GM21360 (cell line): Measurements from ENCODE around the gene PLCH2.
"Not testable (repeated sequence)": the region's sequence is repeated elsewhere in the genome, so short reads cannot be mapped to it uniquely, and the experiment has no call there.

Experiments
- ATAC-seq: cut with Tn5 transposase; IDR thresholded peaks from one replicate; pipeline ENCODE4 v1.9.1; 2021; ENCODE audit warnings: mild to moderate bottlenecking, moderate library complexity; ENCODE audit not compliant: unreplicated experiment

PLCH2 gene

DNA sequence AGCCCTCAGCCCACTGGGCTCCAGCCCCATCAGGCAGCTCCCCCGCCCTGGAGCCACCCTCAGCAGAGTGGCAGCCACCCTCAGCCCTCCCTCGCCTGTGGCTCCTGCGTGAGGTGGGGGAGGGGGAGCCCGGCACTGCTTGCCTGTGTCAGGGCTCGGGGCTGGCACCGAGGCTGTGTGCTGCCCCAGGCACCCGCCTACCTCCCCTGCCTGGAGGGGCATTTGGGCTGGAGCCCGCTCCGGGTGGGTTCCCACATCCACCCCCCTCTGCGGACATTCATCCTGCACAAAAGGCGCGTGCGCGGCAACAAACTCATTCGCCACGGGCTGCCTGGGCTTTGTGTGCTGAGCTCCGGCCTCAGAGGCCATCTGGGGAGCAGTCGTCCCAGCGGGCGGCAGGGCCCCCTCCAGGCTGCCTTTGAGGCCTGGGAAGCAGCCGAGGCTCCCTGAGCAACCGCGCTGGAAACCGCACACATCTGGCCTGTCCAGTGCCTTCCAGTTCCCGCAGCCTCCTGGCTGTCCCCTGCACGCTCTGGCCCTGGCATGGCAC lies 67.5 kb downstream of the PLCH2 start:
- no peak for ATAC-seq

DNA sequence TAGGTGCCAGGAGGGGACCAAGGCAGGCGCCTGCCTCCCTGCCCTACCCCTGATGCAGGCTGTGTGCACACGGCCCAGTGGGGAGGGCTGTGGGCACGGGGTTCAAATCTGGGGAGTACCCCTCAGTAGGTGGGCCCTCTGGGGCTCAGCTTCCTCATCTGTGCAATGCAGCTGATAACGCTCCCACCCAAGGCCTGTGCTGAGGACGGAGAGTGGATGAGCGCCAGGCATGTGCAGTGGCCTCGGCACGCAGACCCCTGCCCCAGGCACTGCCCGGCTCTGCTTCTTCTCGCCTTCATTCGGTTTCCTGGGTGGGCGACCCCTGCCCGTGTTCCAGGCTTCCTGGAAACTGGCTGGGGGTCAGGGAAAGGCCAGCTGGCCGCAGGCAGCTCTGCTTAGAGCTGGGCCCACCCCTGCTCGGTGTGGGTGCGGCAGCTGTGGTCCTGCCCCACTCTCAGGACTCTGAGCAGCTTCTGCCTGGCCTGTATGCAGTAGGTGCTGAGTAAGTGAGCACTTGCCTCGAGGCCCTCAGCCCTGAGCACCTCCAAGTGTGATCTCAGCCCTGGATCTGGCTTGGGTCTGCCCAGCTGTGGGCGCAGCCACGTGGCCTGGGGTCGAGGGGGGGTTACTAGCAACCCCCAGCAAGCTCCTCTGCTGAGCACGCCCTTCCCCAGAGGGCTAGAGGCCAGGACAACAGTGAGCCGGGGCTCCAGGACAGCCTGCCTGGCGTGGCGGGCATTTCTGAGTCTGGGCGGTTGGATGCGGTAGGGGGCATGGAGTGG lies 68.2 kb downstream of the PLCH2 start:
- ATAC-seq, result no peak

DNA sequence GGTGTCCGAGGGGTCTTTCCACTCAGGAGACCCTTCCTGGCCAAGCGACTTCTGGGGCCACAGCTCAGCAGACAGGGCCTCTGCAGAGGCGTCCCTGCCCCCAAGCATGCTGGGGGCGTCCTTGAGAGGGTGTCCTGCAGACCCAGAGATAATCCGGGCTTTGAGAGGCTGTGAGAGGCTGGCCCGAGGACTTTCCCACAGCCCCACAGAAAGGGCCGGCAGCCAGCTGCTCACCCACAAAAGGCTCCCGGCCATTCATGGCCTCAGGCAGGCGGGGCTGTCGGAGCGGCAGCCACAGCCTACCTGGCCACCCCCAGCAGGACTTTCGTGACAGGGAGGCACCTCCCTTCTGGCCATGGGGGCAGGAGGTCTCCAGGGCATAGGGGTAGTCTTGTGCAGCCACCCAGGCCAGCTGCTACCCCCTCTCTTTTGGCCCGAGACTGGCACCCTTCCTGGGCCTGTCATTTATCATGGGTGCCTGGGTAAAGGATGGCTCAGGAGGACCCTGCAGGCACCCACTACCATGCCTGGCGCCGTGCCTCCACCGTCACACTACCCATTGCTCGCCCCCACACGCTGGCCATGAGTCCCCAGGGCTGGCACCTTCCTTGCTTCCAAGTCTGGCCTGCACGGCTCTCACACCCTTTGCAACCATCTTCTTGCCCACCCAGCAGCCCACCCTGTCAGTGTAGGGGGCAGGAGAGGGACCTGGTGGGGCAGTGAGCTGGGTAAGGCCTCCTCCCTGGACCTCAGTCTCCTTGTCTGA lies 69.0 kb downstream of the PLCH2 start:
- no peak for ATAC-seq

DNA sequence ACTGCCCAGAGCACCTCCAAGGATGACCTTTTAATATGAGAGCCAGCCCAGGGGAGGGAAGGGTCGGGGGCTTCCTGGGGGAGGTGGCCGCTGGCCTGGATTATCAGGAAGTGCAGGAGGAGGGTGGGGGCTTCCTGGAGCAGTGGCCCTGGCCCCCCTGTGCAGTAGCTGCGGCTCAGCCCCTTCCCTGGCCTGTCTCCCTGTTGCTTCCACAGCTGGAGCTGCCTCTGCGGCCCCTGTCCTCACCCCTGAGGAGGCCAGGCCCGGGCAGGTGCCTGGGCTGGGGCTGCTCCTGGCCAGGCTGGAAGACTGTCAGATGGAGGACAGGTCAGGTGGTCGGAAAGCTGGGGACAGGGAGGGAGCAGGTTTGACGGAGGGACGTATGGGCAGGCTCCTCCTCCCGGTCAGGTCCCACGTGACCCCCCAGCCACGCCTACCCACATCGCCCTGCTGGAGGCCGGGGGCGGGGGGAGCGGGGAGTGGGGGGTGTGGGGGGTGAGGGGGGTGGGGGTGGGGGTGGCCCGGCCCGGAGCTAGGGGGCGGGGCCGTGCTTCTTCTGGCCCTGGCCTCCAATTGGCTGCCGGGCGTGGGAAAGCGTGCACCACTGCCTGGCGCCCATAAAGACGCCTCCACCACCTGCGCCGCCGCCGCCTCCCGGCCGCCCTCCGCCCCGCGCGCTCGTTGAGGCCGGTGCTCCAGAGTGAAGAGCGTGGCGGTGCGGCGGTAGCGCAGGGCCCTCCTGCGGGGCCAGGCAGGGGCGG lies 69.8 kb downstream of the PLCH2 start:
- peak; percentile 35 for ATAC-seq

DNA sequence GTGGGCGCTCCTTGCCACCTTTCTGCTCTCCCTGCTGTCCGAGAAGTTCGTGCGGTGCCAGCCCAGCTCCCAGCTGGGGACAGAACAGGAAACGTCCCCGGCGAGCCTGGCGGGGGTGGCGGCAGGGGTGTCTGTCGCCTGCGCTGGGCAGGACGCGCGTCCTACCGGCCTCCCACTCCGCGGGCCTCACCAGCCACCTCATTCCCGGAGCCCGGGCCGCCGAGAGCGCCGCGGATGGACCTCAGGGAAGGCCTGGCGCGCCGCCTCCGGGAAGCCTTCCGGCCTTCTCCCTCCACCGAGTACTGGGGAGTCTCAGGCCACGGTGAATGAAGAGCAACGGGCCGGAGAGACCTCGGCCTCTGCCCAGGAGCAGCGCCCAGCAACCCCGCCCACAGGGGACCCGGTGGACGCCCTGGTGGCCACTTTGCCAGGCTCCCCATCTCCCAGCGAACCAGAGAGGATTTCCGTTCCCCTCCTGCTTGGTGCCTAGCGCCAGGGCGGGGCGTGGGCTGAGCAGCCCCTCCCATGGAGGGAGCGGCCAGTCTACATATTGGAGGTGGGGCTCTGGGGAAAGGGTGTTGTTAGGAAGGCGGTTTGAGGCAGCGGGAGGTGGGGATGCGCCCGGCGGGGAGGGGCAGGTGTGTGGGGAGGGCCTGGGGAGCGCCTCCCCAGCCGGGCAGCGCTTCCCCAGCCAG lies 70.6 kb downstream of the PLCH2 start:
- ATAC-seq, result peak; percentile 24

DNA sequence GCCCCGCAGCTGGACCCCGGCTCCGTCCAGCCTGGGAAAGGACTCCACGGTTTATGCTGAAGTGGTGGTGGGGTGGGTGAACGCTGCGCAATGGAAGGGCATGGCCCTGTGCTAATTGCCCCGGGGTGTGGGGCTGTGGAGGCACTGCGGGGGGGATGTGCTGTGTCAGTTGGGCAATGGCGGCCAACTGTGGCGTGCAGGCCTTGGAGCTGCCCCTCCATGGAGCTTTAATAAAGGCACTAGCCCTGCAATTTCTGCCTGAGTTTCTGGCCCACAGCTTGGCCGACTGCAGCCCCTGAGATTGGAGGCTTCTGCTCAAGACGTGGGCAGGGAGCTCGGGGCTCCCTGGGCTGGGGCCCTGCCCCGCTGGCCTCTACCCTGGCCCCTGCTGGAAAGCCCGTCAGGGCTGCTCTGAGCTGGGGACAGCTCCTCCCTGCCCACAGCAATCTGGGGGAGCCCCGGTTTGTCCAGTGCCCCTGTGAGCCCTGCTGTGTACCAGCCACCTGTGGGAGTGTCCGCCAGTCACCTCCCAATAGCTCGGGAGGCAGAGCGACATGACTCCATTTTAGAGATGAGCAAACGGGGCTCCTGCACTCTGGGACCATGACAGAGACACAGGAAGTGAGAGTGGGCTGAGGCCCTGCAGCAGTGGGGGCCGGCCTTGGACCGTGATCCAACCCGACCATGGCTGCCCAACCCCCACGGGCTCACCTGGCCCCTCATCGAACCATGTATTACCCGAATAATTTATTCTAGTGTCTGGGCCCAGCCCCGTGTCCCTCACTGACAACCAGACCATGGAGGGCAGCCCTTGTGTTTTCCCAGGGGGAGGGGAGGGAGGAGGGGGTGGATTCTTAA lies 71.3 kb downstream of the PLCH2 start:
- no peak for ATAC-seq

DNA sequence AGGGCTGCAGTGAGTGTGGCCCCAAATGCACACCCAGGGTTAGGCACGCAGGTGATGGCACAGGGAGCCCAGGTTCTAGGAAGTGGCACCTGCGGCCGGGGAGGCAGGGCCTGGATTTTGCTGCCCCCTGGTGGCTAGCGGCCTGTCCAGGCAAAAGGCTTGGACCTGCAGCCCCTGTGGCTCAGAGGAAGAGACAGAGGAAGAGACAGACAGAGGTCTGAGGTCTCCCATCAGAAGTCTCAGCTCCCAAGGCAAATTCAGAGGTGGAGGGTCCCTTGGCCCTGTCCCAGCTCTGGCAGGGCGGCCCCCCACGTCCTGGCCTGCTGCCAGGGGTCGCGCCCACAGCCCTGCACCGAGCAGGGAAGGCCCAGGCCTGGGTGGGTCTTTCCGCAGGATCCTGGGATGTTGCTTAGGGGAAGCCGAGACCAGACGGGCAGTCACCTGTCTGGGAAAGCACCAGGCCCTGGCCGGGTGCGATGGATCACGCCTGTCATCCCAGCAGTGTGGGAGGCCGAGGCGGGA lies 72.0 kb downstream of the PLCH2 start:
- ATAC-seq, result no peak

DNA sequence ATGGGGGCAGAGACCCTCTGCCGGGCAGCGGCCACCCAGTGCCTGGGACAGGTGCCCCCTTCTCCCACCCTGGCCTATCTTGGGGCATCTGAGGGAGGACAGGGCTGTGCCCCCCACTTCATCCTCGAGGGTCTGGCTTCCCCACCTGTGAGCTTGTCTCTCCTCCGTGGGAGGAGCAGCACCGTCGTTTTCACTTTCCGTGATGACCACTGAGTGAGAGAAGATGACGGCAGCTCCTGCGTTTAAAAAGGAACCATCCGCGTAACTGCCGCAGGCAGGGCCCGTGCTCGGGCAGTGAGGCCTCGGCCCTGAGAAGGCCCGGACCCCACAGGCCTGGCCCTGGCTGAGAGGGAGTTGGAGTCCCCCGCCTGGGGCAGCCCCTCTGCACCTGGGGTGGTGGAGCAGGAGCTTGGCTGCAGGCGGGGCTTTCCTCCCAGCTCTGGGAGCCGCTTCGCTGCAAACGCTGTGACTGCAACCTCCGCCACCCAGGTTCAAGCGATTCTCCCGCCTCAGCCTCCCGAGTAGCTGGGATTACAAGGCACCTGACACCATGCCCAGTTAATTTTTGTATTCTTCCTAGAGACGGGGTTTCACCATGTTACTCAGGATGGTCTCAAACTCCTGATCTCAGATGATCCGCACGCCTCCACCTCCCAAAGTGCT lies 73.4 kb downstream of the PLCH2 start:
- not testable (repeated sequence) for ATAC-seq

DNA sequence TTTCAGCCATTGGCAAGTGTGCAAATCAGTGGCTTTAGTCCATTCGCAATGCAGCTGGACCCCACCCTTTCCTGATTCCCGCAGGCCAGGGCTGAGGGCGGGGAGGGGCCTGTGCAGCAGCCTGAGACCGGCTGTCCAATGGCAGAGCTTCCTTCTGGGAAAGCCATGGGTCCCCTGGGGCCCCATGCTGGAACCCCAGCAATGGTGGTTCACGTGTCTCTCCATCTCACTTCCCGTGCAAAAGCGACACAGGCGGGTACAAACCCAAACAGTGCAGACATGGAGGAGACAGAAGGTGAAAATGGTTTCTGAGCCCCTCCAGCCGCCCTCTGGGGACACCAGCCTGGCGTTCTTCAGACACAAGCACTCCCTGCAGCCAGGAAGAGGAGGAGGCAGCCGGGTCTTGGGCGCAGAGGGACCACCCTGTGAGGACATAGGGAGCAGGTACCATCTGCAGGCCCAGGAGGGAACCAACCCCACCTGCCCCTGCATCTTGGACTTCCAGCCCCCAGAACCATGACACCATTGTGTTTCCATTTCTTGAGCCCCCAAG lies 74.3 kb downstream of the PLCH2 start:
- not testable (repeated sequence) for ATAC-seq

DNA sequence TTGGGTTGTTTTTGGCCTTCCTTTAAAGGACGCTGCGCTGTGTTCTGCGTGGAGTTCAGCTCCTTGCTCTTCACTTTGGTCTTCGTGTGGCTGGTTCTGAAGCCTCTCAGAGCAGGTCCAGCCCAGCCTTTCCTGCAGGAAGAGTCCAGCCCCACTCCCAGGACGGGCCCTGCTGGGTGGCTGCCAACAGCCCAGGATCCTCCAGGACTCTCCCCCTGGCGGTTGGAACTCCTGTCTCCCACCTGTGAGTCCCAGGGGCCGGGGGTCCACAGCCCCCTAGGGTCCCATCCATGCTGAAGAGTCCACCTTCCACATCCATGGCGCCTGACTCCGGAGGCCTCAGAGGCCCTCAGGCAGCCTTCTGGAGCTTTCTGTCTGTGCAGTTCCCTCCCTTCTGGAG lies 75.5 kb downstream of the PLCH2 start:
- ATAC-seq, result not testable (repeated sequence)

DNA sequence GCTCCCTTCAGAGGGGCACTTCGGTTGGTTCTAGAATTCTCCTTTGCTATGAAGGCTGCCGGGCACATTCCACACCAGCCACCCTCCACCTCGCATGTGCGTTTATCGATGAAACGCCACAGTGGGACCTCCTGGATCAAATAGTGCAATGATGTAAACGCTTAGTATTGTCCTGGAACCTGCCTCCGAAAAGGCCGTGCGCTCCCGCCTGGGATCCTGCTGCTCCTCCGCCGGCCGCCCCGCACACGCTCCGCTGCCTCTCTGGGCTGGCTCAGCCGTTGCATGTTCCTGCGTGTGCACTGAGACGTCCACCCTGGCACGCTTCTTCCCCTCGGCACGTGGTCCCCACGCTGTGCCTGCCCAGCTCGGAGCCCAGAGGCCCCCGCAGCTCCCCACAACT lies 76.1 kb downstream of the PLCH2 start:
- ATAC-seq, result no peak

DNA sequence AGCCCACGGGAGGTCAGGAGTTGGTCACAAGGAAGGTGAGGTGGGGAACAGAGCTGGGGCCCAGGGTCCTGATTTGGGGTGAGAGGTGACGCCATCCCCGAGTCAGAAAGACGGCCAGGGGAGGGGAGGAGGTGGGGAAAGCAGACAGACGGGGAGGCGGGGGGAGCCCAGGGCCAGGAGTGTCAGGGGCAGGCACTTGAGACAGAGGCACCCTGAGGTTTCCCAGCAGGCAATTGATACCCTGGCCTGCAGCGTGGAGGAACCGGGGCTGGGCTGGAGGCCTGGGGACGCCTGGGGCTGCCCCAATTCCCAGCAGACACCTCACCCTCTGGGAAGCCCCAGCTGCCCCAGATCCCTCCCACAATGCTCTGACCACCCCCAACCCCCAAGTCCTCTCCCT lies 77.0 kb downstream of the PLCH2 start:
- ATAC-seq, result not testable (repeated sequence)

DNA sequence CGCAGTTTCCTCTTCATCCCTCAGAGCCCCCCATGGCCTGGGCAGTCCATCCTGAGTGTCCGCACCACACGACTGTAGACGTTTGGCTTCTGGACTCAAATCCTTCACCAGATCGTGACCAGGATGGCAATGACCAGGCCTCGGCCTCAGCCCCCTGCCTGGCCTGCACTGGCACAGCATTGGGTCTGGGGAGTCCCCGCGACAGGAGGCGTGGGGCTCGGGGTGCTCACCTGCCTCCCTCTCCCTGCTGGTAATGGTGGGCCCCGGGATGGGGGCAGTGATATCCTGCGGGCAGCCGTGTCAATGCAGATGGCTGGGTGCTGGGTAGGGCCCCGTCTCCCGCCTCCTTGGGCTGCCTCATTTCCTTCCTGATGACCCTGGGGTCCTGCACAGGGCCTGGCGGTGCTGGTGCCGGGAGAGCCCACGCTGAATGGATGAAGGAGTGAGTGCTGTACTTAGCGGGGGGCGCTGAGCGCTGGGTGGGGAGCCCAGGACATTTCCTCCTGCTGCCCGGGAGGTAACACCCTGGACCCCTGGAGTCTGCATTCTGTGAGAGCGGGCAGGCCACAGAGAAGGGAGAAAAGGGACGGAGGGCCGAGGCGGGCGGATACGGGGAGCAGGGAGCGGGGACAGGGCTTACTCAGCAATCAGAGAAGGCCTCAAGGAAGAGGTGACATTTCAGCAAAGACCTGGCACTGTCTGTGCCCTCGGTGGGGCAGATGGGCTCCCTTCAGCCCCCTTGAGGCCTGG lies 78.0 kb downstream of the PLCH2 start:
- ATAC-seq, result no peak

DNA sequence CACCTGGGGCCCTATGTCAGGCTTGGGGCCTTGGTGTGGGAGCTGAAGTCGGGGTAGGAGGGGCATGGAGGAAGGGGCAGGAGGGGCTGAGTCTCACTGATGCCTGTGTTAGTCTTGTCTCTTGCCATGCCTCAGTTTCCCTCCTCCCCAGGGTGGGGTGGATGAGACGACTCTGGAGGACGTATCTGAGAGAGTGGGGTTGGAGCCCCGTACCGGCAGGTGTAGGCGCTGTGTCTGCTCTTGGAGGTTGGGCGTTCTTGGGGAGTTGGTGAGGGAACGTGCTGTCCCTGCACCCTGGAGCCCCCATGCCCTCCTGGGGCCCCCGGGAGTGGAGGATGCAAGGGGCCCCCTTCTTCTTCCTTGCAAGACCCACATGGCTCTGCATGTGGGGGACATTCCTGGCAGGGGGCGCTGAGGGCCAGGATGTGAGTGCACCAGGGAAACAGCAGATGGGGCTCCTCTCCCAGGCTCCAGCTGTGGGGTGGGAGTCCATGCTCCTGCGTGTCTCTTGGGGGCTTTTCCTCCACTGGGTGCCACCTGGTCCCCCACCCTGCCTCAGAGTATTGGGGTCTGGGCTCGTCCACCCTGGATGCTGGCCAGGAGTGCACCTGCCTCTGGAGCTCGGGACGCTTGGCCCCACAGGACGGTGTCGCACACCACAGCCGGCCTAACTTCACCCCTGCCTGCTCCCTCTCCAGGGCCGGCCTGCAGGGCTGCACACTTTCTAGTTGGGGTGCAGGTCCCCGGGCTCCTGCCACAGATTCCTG lies 78.7 kb downstream of the PLCH2 start:
- ATAC-seq, result no peak
